HG02973 (cell line): Measurements from ENCODE around the gene TACC2.
"Not testable (repeated sequence)": the region's sequence is repeated elsewhere in the genome, so short reads cannot be mapped to it uniquely, and the experiment has no call there.

Experiments used
- ATAC-seq: cut with Tn5 transposase; IDR thresholded peaks from one replicate; pipeline ENCODE4 v1.9.1; 2021; ENCODE audit warnings: moderate library complexity; ENCODE audit not compliant: unreplicated experiment

Gene TACC2

GRCh38 chr10:122086416-122087240 lies 97.7 kb downstream of the TACC2 start:
- no peak for ATAC-seq

GRCh38 chr10:122087436-122087835 lies 98.5 kb downstream of the TACC2 start:
- ATAC-seq = no peak

GRCh38 chr10:122089311-122090017 lies 100.5 kb downstream of the TACC2 start:
- no peak for ATAC-seq

GRCh38 chr10:122091722-122092121 lies 102.8 kb downstream of the TACC2 start:
- no peak for ATAC-seq

GRCh38 chr10:122093076-122093475 lies 104.1 kb downstream of the TACC2 start:
- ATAC-seq = no peak

- ATAC-seq = not testable (repeated sequence)
Measured at GRCh38 chr10:122096181-122096580, 107.2 kb downstream of the TACC2 start.

- no peak for ATAC-seq
Measured at GRCh38 chr10:122096705-122097104, 107.7 kb downstream of the TACC2 start.

- ATAC-seq = no peak
Measured at GRCh38 chr10:122097935-122098334, 109.0 kb downstream of the TACC2 start.

GRCh38 chr10:122098924-122099323 lies 110.0 kb downstream of the TACC2 start:
- ATAC-seq = no peak

GRCh38 chr10:122099562-122099961 lies 110.6 kb downstream of the TACC2 start:
- ATAC-seq = no peak

- ATAC-seq = no peak
Measured at GRCh38 chr10:122102146-122102868, 113.3 kb downstream of the TACC2 start.

- ATAC-seq = no peak
Measured at GRCh38 chr10:122102869-122103525, 114.0 kb downstream of the TACC2 start.

- ATAC-seq = no peak
Measured at GRCh38 chr10:122103592-122103991, 114.6 kb downstream of the TACC2 start.

GRCh38 chr10:122108786-122109185 lies 119.8 kb downstream of the TACC2 start:
- ATAC-seq = not testable (repeated sequence)

GRCh38 chr10:122112021-122112616 lies 123.2 kb downstream of the TACC2 start:
- no peak for ATAC-seq

- no peak for ATAC-seq
Measured at GRCh38 chr10:122112625-122113160, 123.7 kb downstream of the TACC2 start.

GRCh38 chr10:122113161-122113944 lies 124.4 kb downstream of the TACC2 start:
- ATAC-seq = no peak

- ATAC-seq = no peak
Measured at GRCh38 chr10:122113945-122114747, 125.2 kb downstream of the TACC2 start.

GRCh38 chr10:122115874-122116273 lies 126.9 kb downstream of the TACC2 start:
- no peak for ATAC-seq
